ENCODE data around the gene TSHB. TPM values are rescaled to one million over a fixed set of nuclear protein-coding genes. Genes with fewer than 3 reads are reported as not detected.
"Not testable (repeated sequence)": the region's sequence is repeated elsewhere in the genome, so short reads cannot be mapped to it uniquely, and the experiment has no call there.

The TSHB gene
- total RNA-seq (not detected), polyA plus RNA-seq (ENCODE audit: insufficient read length in 2 of 2) (1 to 10 TPM in 1 of 2 donors, not detected in 1; 1.3 TPM)
- long read RNA-seq, donor 1, result 0 reads
- long read RNA-seq, donor 2, result 0 reads
- long read RNA-seq, donor 3, result 0 reads
- long read RNA-seq, donor 4, result 0 reads

DNA sequence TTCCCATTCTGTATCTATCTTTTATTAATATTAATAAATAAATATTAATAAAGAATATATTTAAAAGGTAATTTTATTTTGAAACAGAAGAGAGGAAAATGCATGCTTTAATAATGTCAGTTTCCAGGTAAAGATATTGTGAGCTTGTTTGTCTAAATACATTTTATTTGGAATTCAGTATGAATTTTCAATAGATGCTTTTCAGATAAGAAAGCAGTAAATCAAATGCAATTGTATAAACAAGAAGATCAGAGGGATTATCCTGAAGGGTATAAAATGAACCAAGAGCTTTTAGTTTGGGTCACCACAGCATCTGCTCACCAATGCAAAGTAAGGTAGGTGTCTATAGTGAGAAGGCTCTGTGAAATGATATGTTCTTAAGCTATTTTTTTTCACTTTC lies at the start of gene TSHB:
TSHB (plus strand) TSS at position 301 of the 400 bp plus-strand sequence. CDS start 3,537 bp downstream, outside the sequence.
- Histone ChIP-seq H3K9me3 (ENCODE audit: control insufficient read depth, insufficient read depth, low read length) (no peaks in the 10 kb centered on the region), H3K4me1 (ENCODE audit: control insufficient read depth, insufficient read depth, low read length) (no peaks in the 10 kb centered on the region), H3K4me3 (ENCODE audit: low read depth, low read length) (no peak within 1 kb of the TSS), H3K27me3 (ENCODE audit: control insufficient read depth, insufficient read depth, low read length) (no peaks in the 10 kb centered on the region), H3K36me3 (ENCODE audit: control insufficient read depth, insufficient read depth, low read length) (no peaks in the 10 kb centered on the region), H3K27ac (ENCODE audit: low read depth, low read length) (no peak within 1 kb of the TSS)
- no peak for DNase-seq (ENCODE audit: low read depth in 4 of 6, low spot score in 6 of 6)

DNA sequence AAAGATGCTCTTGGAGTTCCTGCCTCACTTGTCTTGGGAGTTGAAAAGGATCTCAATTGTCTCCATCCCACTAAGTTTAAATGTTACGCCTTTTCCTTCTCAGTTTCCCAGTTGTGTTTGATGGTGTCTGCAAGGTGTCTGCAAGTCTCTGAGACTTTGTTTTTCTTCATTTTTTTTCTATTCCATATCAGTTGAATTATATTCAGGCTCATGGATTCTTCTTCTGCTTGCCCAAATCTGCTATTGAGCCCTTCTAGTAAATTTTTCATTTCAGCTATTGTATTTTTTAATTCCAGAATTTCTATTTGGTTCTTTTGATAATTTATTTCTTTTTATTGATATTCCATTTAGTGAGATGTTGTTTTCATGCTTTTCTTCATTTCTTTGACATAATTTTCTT lies 47.4 kb upstream of the TSHB start:
- WGBS (ENCODE audit: insufficient coverage), result no CpG with 5 or more reads among the region's 1 CpG
- H3K27ac ChIP-seq (ENCODE audit: low read depth, low read length), result no peak overlapping the region
- H3K4me1 ChIP-seq (ENCODE audit: control insufficient read depth, insufficient read depth, low read length), result no peaks in the 10 kb centered on the region
- peaks cover 3% of the 10 kb centered on the region for H3K9me3 ChIP-seq (ENCODE audit: control insufficient read depth, insufficient read depth, low read length)
- H3K27me3 ChIP-seq (ENCODE audit: control insufficient read depth, insufficient read depth, low read length), result no peaks in the 10 kb centered on the region
- no peaks in the 10 kb centered on the region for H3K36me3 ChIP-seq (ENCODE audit: control insufficient read depth, insufficient read depth, low read length)
- H3K4me3 ChIP-seq (ENCODE audit: low read depth, low read length), result no peak overlapping the region
- no peak for DNase-seq (ENCODE audit: low read depth in 4 of 6, low spot score in 6 of 6)

DNA sequence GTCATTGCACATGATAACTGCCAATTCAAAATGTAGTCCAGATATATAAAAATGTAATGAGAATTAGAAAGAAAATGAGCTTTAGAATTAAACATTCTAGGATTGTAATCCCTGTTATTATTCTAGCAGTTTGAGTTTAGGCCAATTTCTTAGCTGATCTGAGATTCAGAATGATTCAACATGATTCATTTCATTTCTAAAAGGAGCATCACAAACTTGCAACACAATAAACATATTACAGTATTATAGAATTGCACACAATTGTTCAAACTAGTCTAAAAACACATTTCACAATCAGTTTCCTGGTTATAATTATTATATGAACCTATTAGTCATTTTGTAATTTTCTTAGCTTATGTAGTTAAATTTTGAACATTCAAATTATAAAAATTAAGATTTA lies 43.3 kb upstream of the TSHB start:
- no peak overlapping the region for H3K4me3 ChIP-seq (ENCODE audit: low read depth, low read length)
- no peaks in the 10 kb centered on the region for H3K27me3 ChIP-seq (ENCODE audit: control insufficient read depth, insufficient read depth, low read length)
- no peaks in the 10 kb centered on the region for H3K36me3 ChIP-seq (ENCODE audit: control insufficient read depth, insufficient read depth, low read length)
- H3K27ac ChIP-seq (ENCODE audit: low read depth, low read length), result no peak overlapping the region
- H3K9me3 ChIP-seq (ENCODE audit: control insufficient read depth, insufficient read depth, low read length), result peaks cover 3% of the 10 kb centered on the region
- no peaks in the 10 kb centered on the region for H3K4me1 ChIP-seq (ENCODE audit: control insufficient read depth, insufficient read depth, low read length)
- no peak for DNase-seq (ENCODE audit: low read depth in 4 of 6, low spot score in 6 of 6)

DNA sequence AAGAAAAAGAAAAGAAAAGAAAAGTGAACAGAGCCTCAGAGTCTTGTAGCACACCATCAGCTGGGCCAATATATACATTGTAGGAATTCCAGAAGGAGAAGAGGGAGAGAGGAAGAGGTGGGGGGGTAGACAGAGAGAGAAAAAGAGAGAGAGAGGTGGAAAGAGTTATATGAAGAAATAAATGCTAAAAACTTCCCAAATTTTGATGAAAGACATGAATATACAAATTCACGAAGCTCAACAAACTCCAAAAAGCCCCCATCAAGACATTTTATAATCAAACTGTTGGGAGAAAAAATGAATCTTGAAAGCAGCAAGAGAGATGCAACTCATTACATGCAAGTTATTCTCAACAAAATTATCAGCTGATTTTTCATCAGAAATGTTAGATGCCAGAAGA lies 41.5 kb upstream of the TSHB start:
- no CpG with 5 or more reads among the region's 1 CpG for WGBS (ENCODE audit: insufficient coverage)

DNA sequence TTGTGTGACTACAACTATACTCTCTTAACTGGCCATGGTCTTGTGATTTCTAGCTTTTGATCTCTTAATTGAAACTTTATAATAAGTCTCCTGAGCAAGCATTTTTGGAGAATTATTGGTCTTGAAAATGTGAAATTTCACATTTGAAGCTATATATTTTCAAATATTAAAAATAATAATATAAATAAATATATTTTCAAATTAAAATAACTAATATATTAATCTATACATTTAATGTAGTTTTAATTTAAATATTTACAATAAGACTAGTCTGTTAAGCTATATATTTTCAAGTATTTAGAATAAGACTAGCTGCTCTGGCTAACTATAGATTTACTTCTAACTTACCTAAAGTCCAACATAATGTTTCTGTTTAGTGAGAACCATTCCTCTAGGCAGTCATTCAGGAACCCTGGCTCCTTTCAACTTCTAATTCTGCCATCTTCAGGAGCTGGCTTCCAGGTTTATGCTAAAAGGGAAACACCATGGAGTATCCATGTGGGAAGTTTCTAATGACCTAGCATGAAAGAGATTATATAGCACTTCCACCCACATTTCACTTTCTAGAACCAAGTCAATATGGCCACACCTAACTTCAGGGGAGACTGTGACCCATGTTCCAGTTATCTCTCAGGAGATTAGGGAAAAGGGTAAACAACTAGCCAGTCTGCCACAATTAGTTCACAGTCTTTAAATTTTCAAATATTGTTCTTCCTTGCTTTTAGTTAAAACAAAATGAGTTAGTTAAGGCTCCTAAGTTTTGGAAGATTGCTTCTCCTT lies 31.9 kb upstream of the TSHB start:
- Histone ChIP-seq H3K4me3 (ENCODE audit: low read depth, low read length) (no peak overlapping the region), H3K36me3 (ENCODE audit: control insufficient read depth, insufficient read depth, low read length) (no peaks in the 10 kb centered on the region)

More for the DNA sequence above, 41.5 kb upstream of the TSHB start:
- H3K27me3 ChIP-seq (ENCODE audit: control insufficient read depth, insufficient read depth, low read length), result no peaks in the 10 kb centered on the region
- peaks cover 3% of the 10 kb centered on the region for H3K9me3 ChIP-seq (ENCODE audit: control insufficient read depth, insufficient read depth, low read length)
- no peaks in the 10 kb centered on the region for H3K36me3 ChIP-seq (ENCODE audit: control insufficient read depth, insufficient read depth, low read length)
- H3K27ac ChIP-seq (ENCODE audit: low read depth, low read length), result no peak overlapping the region
- H3K4me1 ChIP-seq (ENCODE audit: control insufficient read depth, insufficient read depth, low read length), result no peaks in the 10 kb centered on the region
- DNase-seq (ENCODE audit: low read depth in 4 of 6, low spot score in 6 of 6), result no peak
- no peak overlapping the region for H3K4me3 ChIP-seq (ENCODE audit: low read depth, low read length)

DNA sequence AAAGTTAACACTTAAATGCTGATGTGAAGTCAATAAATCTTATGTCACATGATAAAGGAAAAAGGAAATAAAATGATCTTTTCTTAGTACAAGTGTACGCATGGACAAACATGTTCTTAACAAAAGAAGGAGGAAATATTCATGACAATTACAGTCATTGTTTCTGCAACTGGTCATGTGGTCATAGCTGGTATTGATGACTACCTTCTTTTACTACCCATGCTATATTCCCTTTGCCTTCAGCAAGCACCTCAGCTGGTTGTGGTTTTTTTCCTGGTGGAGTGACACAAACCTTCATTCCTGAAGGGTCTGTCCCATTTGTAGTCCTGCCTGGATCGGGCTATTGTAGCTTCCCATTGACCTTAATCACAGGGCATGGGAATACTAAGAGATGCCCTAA lies 23.4 kb upstream of the TSHB start:
- Histone ChIP-seq H3K36me3 (ENCODE audit: control insufficient read depth, insufficient read depth, low read length) (no peaks in the 10 kb centered on the region), H3K27ac (ENCODE audit: low read depth, low read length) (no peak overlapping the region), H3K4me3 (ENCODE audit: low read depth, low read length) (no peak overlapping the region), H3K4me1 (ENCODE audit: control insufficient read depth, insufficient read depth, low read length) (no peaks in the 10 kb centered on the region), H3K9me3 (ENCODE audit: control insufficient read depth, insufficient read depth, low read length) (no peaks in the 10 kb centered on the region), H3K27me3 (ENCODE audit: control insufficient read depth, insufficient read depth, low read length) (no peaks in the 10 kb centered on the region)
- no CpG with 5 or more reads among the region's 2 CpGs for WGBS (ENCODE audit: insufficient coverage)
- no peak for DNase-seq (ENCODE audit: low read depth in 4 of 6, low spot score in 6 of 6)

More for the DNA sequence above, 31.9 kb upstream of the TSHB start:
- DNase-seq (ENCODE audit: low read depth in 4 of 6, low spot score in 6 of 6), result no peak
- H3K27ac ChIP-seq (ENCODE audit: low read depth, low read length), result no peak overlapping the region
- no peaks in the 10 kb centered on the region for H3K4me1 ChIP-seq (ENCODE audit: control insufficient read depth, insufficient read depth, low read length)
- H3K9me3 ChIP-seq (ENCODE audit: control insufficient read depth, insufficient read depth, low read length), result no peaks in the 10 kb centered on the region
- no peaks in the 10 kb centered on the region for H3K27me3 ChIP-seq (ENCODE audit: control insufficient read depth, insufficient read depth, low read length)

DNA sequence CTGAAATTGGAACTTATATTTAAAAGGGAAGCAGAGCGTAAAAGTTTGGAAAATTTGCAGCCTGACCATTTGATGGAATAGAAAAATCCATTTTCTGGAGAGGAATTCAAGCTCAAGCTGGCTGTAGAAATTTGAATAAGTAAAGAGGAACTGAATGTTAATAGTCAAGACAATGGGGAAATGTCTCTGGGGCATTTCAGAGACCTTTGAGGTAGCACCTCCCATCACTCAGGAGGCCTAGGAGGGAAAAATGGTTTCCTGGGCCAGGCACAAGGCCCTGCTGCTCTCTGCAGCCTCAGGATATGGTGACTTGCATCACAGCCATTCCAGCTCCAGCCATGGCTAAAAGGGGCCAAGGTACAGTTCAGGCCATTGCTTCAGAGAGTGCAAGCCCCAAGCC lies 17.6 kb upstream of the TSHB start:
- Histone ChIP-seq H3K9me3 (ENCODE audit: control insufficient read depth, insufficient read depth, low read length) (no peaks in the 10 kb centered on the region), H3K27ac (ENCODE audit: low read depth, low read length) (no peak overlapping the region), H3K36me3 (ENCODE audit: control insufficient read depth, insufficient read depth, low read length) (no peaks in the 10 kb centered on the region), H3K4me3 (ENCODE audit: low read depth, low read length) (no peak overlapping the region), H3K4me1 (ENCODE audit: control insufficient read depth, insufficient read depth, low read length) (no peaks in the 10 kb centered on the region), H3K27me3 (ENCODE audit: control insufficient read depth, insufficient read depth, low read length) (no peaks in the 10 kb centered on the region)
- no peak for DNase-seq (ENCODE audit: low read depth in 4 of 6, low spot score in 6 of 6)
- 93% methylated on average over 1 of the region's 1 CpG for WGBS (ENCODE audit: insufficient coverage)

DNA sequence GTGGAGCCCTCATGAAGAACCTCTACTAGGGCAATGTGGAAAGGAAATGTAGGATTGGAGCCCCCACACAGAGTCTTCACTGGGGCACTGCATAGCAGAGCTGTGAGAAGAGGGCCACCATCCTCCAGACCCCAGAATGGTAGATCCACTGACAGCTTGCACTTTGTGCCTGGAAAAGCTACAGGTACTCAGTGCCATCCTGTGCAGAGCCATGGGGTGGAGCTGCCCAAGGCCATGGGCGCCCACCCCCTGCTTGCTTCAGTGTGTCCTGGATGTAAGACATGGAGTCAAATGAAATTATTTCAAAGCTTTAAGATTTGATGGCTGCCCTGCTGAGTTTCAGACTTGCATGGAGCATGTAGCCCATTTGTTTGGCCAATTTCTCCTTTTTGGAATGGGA lies 17.2 kb upstream of the TSHB start:
- Histone ChIP-seq H3K4me1 (ENCODE audit: control insufficient read depth, insufficient read depth, low read length) (no peaks in the 10 kb centered on the region), H3K27me3 (ENCODE audit: control insufficient read depth, insufficient read depth, low read length) (no peaks in the 10 kb centered on the region), H3K4me3 (ENCODE audit: low read depth, low read length) (no peak overlapping the region), H3K27ac (ENCODE audit: low read depth, low read length) (no peak overlapping the region), H3K9me3 (ENCODE audit: control insufficient read depth, insufficient read depth, low read length) (no peaks in the 10 kb centered on the region), H3K36me3 (ENCODE audit: control insufficient read depth, insufficient read depth, low read length) (no peaks in the 10 kb centered on the region)
- WGBS (ENCODE audit: insufficient coverage), result 55% methylated on average over 1 of the region's 1 CpG
- no peak for DNase-seq (ENCODE audit: low read depth in 4 of 6, low spot score in 6 of 6)

DNA sequence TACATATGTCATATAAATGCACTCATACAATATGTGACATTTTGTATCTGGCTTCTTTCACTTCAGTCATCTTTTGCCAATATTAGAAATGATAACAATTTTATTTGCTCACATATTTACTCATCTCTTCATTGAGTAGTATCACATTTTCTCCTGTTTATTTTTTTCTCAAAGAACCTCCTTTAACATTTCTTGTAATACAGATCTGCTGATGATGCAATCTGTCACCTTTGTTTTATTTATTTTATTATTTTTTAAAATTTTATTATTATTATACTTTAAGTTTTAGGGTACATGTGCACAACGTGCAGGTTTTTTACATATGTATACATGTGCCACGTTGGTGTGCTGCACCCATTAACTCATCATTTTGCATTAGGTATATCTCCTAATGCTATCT lies 15.8 kb upstream of the TSHB start:
- Histone ChIP-seq H3K4me3 (ENCODE audit: low read depth, low read length) (no peak overlapping the region), H3K27ac (ENCODE audit: low read depth, low read length) (no peak overlapping the region), H3K4me1 (ENCODE audit: control insufficient read depth, insufficient read depth, low read length) (no peaks in the 10 kb centered on the region), H3K27me3 (ENCODE audit: control insufficient read depth, insufficient read depth, low read length) (no peaks in the 10 kb centered on the region), H3K9me3 (ENCODE audit: control insufficient read depth, insufficient read depth, low read length) (no peaks in the 10 kb centered on the region), H3K36me3 (ENCODE audit: control insufficient read depth, insufficient read depth, low read length) (no peaks in the 10 kb centered on the region)
- DNase-seq (ENCODE audit: low read depth in 4 of 6, low spot score in 6 of 6), result no peak
- no CpG with 5 or more reads among the region's 2 CpGs for WGBS (ENCODE audit: insufficient coverage)

DNA sequence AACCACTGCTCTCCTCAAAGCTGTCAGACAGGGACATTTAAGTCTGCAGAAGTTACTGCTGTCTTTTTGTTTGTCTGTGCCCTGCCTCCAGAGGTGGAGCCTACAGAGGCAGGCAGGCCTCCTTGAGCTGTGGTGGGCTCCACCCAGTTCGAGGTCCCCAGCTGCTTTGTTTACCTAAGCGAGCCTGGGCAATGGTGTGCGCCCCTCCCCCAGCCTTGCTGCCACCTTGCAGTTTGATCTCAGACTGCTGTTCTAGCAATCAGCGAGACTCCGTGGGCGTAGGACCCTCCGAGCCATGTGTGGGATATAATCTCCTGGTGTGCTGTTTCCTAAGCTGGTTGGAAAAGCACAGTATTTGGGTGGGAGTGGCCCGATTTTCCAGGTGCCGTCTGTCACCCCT lies 10.1 kb upstream of the TSHB start:
- not testable (repeated sequence) for H3K27ac ChIP-seq (ENCODE audit: low read depth, low read length); H3K36me3 ChIP-seq (ENCODE audit: control insufficient read depth, insufficient read depth, low read length); H3K27me3 ChIP-seq (ENCODE audit: control insufficient read depth, insufficient read depth, low read length); H3K4me3 ChIP-seq (ENCODE audit: low read depth, low read length); H3K9me3 ChIP-seq (ENCODE audit: control insufficient read depth, insufficient read depth, low read length); H3K4me1 ChIP-seq (ENCODE audit: control insufficient read depth, insufficient read depth, low read length); DNase-seq (ENCODE audit: low read depth in 4 of 6, low spot score in 6 of 6)
- WGBS (ENCODE audit: insufficient coverage), result 91% methylated on average over 9 of the region's 9 CpGs
